ENCODE measurements around the gene ID1. TPM values are rescaled to one million over a fixed set of nuclear protein-coding genes. Genes with fewer than 3 reads are reported as not detected.

ID1 gene
- 100 to 1,000 TPM; 173 to 221 (median 197) TPM for polyA plus RNA-seq (ENCODE audit: insufficient read length in 3 of 3)
- long read RNA-seq, donor 1, transcript ID1-201 (1 exons, 1,233 nt), result major isoform, 221 of 346 reads
- long read RNA-seq, donor 1, transcript ID1-202 (2 exons, 994 nt), result minor isoform, 125 of 346 reads
- long read RNA-seq, donor 1, partial matches to known transcripts, result 0 of 346 reads
- long read RNA-seq, donor 1, other reads (novel, unspliced or antisense), result 0 of 346 reads
- long read RNA-seq, donor 2, transcript ID1-201 (1 exons, 1,233 nt), result major isoform, 221 of 335 reads
- long read RNA-seq, donor 2, transcript ID1-202 (2 exons, 994 nt), result minor isoform, 114 of 335 reads
- long read RNA-seq, donor 2, partial matches to known transcripts, result 0 of 335 reads
- long read RNA-seq, donor 2, other reads (novel, unspliced or antisense), result 0 of 335 reads
- long read RNA-seq, donor 3, transcript ID1-201 (1 exons, 1,233 nt), result major isoform, 306 of 605 reads
- long read RNA-seq, donor 3, transcript ID1-202 (2 exons, 994 nt), result minor isoform, 299 of 605 reads
- long read RNA-seq, donor 3, partial matches to known transcripts, result 0 of 605 reads
- long read RNA-seq, donor 3, other reads (novel, unspliced or antisense), result 0 of 605 reads
- long read RNA-seq, donor 4, transcript ID1-202 (2 exons, 994 nt), result major isoform, 122 of 196 reads
- long read RNA-seq, donor 4, transcript ID1-201 (1 exons, 1,233 nt), result minor isoform, 74 of 196 reads
- long read RNA-seq, donor 4, partial matches to known transcripts, result 0 of 196 reads
- long read RNA-seq, donor 4, other reads (novel, unspliced or antisense), result 0 of 196 reads
- long read RNA-seq, donor 5, transcript ID1-201 (1 exons, 1,233 nt), result minor isoform, 168 of 402 reads
- long read RNA-seq, donor 5, transcript ID1-202 (2 exons, 994 nt), result major isoform, 234 of 402 reads
- long read RNA-seq, donor 5, partial matches to known transcripts, result 0 of 402 reads
- long read RNA-seq, donor 5, other reads (novel, unspliced or antisense), result 0 of 402 reads
- long read RNA-seq, donor 6, transcript ID1-202 (2 exons, 994 nt), result minor isoform, 162 of 406 reads
- long read RNA-seq, donor 6, transcript ID1-201 (1 exons, 1,233 nt), result major isoform, 244 of 406 reads
- long read RNA-seq, donor 6, partial matches to known transcripts, result 0 of 406 reads
- long read RNA-seq, donor 6, other reads (novel, unspliced or antisense), result 0 of 406 reads
- long read RNA-seq, donor 7, transcript ID1-201 (1 exons, 1,233 nt), result major isoform, 245 of 397 reads
- long read RNA-seq, donor 7, transcript ID1-202 (2 exons, 994 nt), result minor isoform, 152 of 397 reads
- long read RNA-seq, donor 7, partial matches to known transcripts, result 0 of 397 reads
- long read RNA-seq, donor 7, other reads (novel, unspliced or antisense), result 0 of 397 reads
- long read RNA-seq, donor 8, transcript ID1-201 (1 exons, 1,233 nt), result major isoform, 573 of 874 reads
- long read RNA-seq, donor 8, transcript ID1-202 (2 exons, 994 nt), result minor isoform, 301 of 874 reads
- long read RNA-seq, donor 8, partial matches to known transcripts, result 0 of 874 reads
- long read RNA-seq, donor 8, other reads (novel, unspliced or antisense), result 0 of 874 reads
- long read RNA-seq, donor 9, transcript ID1-202 (2 exons, 994 nt), result major isoform, 172 of 315 reads
- long read RNA-seq, donor 9, transcript ID1-201 (1 exons, 1,233 nt), result minor isoform, 143 of 315 reads
- long read RNA-seq, donor 9, partial matches to known transcripts, result 0 of 315 reads
- long read RNA-seq, donor 9, other reads (novel, unspliced or antisense), result 0 of 315 reads
- long read RNA-seq, donor 10, transcript ID1-202 (2 exons, 994 nt), result minor isoform, 173 of 541 reads
- long read RNA-seq, donor 10, transcript ID1-201 (1 exons, 1,233 nt), result major isoform, 368 of 541 reads
- long read RNA-seq, donor 10, partial matches to known transcripts, result 0 of 541 reads
- long read RNA-seq, donor 10, other reads (novel, unspliced or antisense), result 0 of 541 reads
- long read RNA-seq, donor 11, transcript ID1-202 (2 exons, 994 nt), result major isoform, 92 of 180 reads
- long read RNA-seq, donor 11, transcript ID1-201 (1 exons, 1,233 nt), result minor isoform, 88 of 180 reads
- long read RNA-seq, donor 11, partial matches to known transcripts, result 0 of 180 reads
- long read RNA-seq, donor 11, other reads (novel, unspliced or antisense), result 0 of 180 reads
- long read RNA-seq, donor 12, transcript ID1-201 (1 exons, 1,233 nt), result major isoform, 136 of 237 reads
- long read RNA-seq, donor 12, transcript ID1-202 (2 exons, 994 nt), result minor isoform, 101 of 237 reads
- long read RNA-seq, donor 12, partial matches to known transcripts, result 0 of 237 reads
- long read RNA-seq, donor 12, other reads (novel, unspliced or antisense), result 0 of 237 reads
- long read RNA-seq, donor 13, transcript ID1-201 (1 exons, 1,233 nt), result major isoform, 553 of 895 reads
- long read RNA-seq, donor 13, transcript ID1-202 (2 exons, 994 nt), result minor isoform, 342 of 895 reads
- long read RNA-seq, donor 13, partial matches to known transcripts, result 0 of 895 reads
- long read RNA-seq, donor 13, other reads (novel, unspliced or antisense), result 0 of 895 reads
- long read RNA-seq, donor 14, transcript ID1-202 (2 exons, 994 nt), result major isoform, 162 of 303 reads
- long read RNA-seq, donor 14, transcript ID1-201 (1 exons, 1,233 nt), result minor isoform, 141 of 303 reads
- long read RNA-seq, donor 14, partial matches to known transcripts, result 0 of 303 reads
- long read RNA-seq, donor 14, other reads (novel, unspliced or antisense), result 0 of 303 reads
- long read RNA-seq, donor 15, transcript ID1-201 (1 exons, 1,233 nt), result major isoform, 109 of 197 reads
- long read RNA-seq, donor 15, transcript ID1-202 (2 exons, 994 nt), result minor isoform, 88 of 197 reads
- long read RNA-seq, donor 15, partial matches to known transcripts, result 0 of 197 reads
- long read RNA-seq, donor 15, other reads (novel, unspliced or antisense), result 0 of 197 reads
- long read RNA-seq, donor 16, transcript ID1-202 (2 exons, 994 nt), result major isoform, 378 of 621 reads
- long read RNA-seq, donor 16, transcript ID1-201 (1 exons, 1,233 nt), result minor isoform, 243 of 621 reads
- long read RNA-seq, donor 16, partial matches to known transcripts, result 0 of 621 reads
- long read RNA-seq, donor 16, other reads (novel, unspliced or antisense), result 0 of 621 reads

GRCh38 chr20:31605031-31605901 lies at the start of gene ID1:
ID1 (plus strand) TSS chr20:31605289; CDS start chr20:31605388, 99 bp downstream.
- peak; percentile 92 to 98 (median 96) for DNase-seq (ENCODE audit: extremely low read depth in 1 of 11, low read depth in 9 of 11, low spot score in 4 of 11)

GRCh38 chr20:31559704-31560093 lies 45.4 kb upstream of the ID1 start:
- DNase-seq (ENCODE audit: extremely low read depth in 1 of 11, low read depth in 9 of 11, low spot score in 4 of 11), result no peak

- DNase-seq (ENCODE audit: extremely low read depth in 1 of 11, low read depth in 9 of 11, low spot score in 4 of 11), result no peak
Observed at GRCh38 chr20:31560094-31560745, 44.9 kb upstream of the ID1 start.

- DNase-seq (ENCODE audit: extremely low read depth in 1 of 11, low read depth in 9 of 11, low spot score in 4 of 11), result no peak
Observed at GRCh38 chr20:31560746-31561598, 44.1 kb upstream of the ID1 start.

GRCh38 chr20:31562241-31562640 lies 42.8 kb upstream of the ID1 start:
- DNase-seq (ENCODE audit: extremely low read depth in 1 of 11, low read depth in 9 of 11, low spot score in 4 of 11), result no peak

GRCh38 chr20:31564284-31564683 lies 40.8 kb upstream of the ID1 start:
- DNase-seq (ENCODE audit: extremely low read depth in 1 of 11, low read depth in 9 of 11, low spot score in 4 of 11), result no peak

- DNase-seq (ENCODE audit: extremely low read depth in 1 of 11, low read depth in 9 of 11, low spot score in 4 of 11), result no peak
Observed at GRCh38 chr20:31565699-31566318, 39.3 kb upstream of the ID1 start.

- DNase-seq (ENCODE audit: extremely low read depth in 1 of 11, low read depth in 9 of 11, low spot score in 4 of 11), result no peak
Observed at GRCh38 chr20:31566319-31566657, 38.8 kb upstream of the ID1 start.

GRCh38 chr20:31566658-31567379 lies 38.3 kb upstream of the ID1 start:
- DNase-seq (ENCODE audit: extremely low read depth in 1 of 11, low read depth in 9 of 11, low spot score in 4 of 11), result no peak

- no peak for DNase-seq (ENCODE audit: extremely low read depth in 1 of 11, low read depth in 9 of 11, low spot score in 4 of 11)
Observed at GRCh38 chr20:31567380-31567720, 37.7 kb upstream of the ID1 start.

GRCh38 chr20:31568041-31568731 lies 36.9 kb upstream of the ID1 start:
- no peak for DNase-seq (ENCODE audit: extremely low read depth in 1 of 11, low read depth in 9 of 11, low spot score in 4 of 11)

- no peak for DNase-seq (ENCODE audit: extremely low read depth in 1 of 11, low read depth in 9 of 11, low spot score in 4 of 11)
Observed at GRCh38 chr20:31568773-31569162, 36.3 kb upstream of the ID1 start.
